ENCODE results near the gene ZFYVE9.

DNA sequence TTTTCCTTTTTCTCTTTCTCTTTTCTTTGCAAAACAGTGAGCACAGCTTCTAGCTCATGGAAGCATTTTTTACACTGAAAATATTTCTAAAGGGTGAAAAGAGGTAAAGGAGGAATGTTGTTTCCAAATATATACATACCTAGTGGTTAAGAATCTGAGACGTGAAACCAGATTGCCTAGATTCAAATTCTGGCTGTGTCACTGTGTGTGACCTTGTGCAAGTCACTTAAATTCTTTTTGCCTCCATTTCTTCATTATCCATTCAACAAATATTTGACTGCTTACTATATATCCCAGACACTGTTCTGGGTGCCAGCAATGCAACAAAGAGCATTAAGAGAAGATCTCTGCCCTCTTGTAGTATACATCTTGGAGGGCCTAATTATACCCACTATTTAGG is 53.3 kb downstream of the ZFYVE9 start:
- TF ChIP-seq GATA2 (IDR thresholded peaks at IDR 0.05; ENCODE audit: low read depth, low read length) (no peak), GATA3 (IDR thresholded peaks at IDR 0.05; ENCODE audit: low read depth, low read length) (no peak)

Data from SH-SY5Y (cell line).